Activated CD4-positive, alpha-beta T cell treated with anti-CD3 and anti-CD28 coated beads for 36 hours (primary cell): ENCODE results near the gene MIX23. TPM values are rescaled to one million over a fixed set of nuclear protein-coding genes. Genes with fewer than 3 reads are reported as not detected.
A peak's percentile ranks its signal among the peaks of the same experiment; 100 is the strongest.

Experiments used
- ATAC-seq: fragments of 200-7000 bp; cut with Tn5 transposase; one replicate; pipeline ENCODE4 v1.10.0; 2021; ENCODE audit warnings: mild to moderate bottlenecking, moderate library complexity
- CTCF ChIA-PET: fragments of 350-600 bp; sonication (Branson Sonifier 250); formaldehyde crosslinking; loops from one replicate; lab custom pipeline; 2021; ENCODE audit warnings: antibody characterized with exemption; lab: Charles Lee
- POLR2A ChIA-PET: fragments of 350-600 bp; sonication (Branson Sonifier 250); formaldehyde crosslinking; loops from one replicate; lab custom pipeline; 2021; ENCODE audit warnings: antibody characterized with exemption, inconsistent platforms; lab: Charles Lee
- DNase-seq: peaks from one replicate; pipeline ENCODE4 v3.0.0-alpha.2; 2020
- H3K27ac Mint-ChIP-seq: one replicate; pipeline ENCODE4 v1.8.0; 2021; ENCODE audit warnings: mixed read lengths
- H3K27me3 Mint-ChIP-seq: one replicate; pipeline ENCODE4 v1.8.0; 2021; ENCODE audit warnings: mixed read lengths
- H3K36me3 Mint-ChIP-seq: one replicate; pipeline ENCODE4 v1.8.0; 2021; ENCODE audit warnings: low read depth, mixed read lengths
- H3K4me1 Mint-ChIP-seq: one replicate; pipeline ENCODE4 v1.8.0; 2021; ENCODE audit warnings: mixed read lengths
- H3K4me3 Mint-ChIP-seq: one replicate; pipeline ENCODE4 v1.8.0; 2021; ENCODE audit warnings: mild to moderate bottlenecking, moderate library complexity, mixed read lengths
- H3K9me3 Mint-ChIP-seq: one replicate; pipeline ENCODE4 v1.8.0; 2021; ENCODE audit warnings: low read depth, mixed read lengths
- intact Hi-C, 2 experiments: fragments of 100-400 bp; cut with DNase I in 1 of 2; cut with micrococcal nuclease in 1 of 2; formaldehyde crosslinking; loops; one replicate each; pipeline versions ENCODE4 v1.14.2 to v1.15.1; 2022 to 2024; cut with DNase I, micrococcal nuclease
- total RNA-seq, 2 experiments: library from RNA; stranded (reverse); gene quantifications; one replicate each; pipeline ENCODE4 v1.2.3, GENCODE V29; 2021

Gene MIX23
- total RNA-seq, 2 experiments from 2014 or later, result 148 to 250 TPM

DNA sequence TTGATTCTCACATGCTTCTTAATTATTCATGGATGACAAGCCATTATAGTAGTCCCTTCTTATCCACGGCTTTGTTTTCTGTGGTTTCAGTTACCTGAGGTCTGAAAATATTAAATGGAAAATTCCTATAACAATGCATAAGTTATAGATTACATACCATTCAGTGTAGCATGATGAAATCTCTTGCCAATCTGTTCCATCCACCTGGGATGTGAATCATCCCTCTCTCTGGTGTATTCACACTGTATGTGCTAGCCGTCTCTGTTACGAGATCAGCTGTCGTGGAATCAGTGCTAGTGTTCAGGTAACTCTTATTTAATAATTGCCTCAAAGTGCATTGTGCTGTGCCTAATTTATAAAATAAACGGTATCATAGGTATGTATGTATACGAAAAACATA, 27.6 kb upstream of the MIX23 start:
- POLR2A ChIA-PET, result no interaction called here
- H3K27ac Mint-ChIP-seq, result peak overlapping the region; percentile 64
- H3K4me1 Mint-ChIP-seq, result peaks cover 49% of the 10 kb centered on the region
- no peak overlapping the region for H3K4me3 Mint-ChIP-seq
- CTCF ChIA-PET, result interaction anchor here (0.7 to 3.6 kb wide), 3 partner anchors 9 to 27 kb away, joined by 4 to 13 read pairs (median 7); partner anchors contain the start of genes FAM162A and MIX23
- intact Hi-C loops, result loop anchor here in 1 of 2 experiments (10.0 kb wide), 1 partner anchor 384 kb away; the partner anchor contains the start of genes HSPBAP1 and SLC49A4
- H3K9me3 Mint-ChIP-seq, result no peaks in the 10 kb centered on the region
- no peaks in the 10 kb centered on the region for H3K27me3 Mint-ChIP-seq
- H3K36me3 Mint-ChIP-seq, result peaks cover 60% of the 10 kb centered on the region
- ATAC-seq, result peak; percentile 45
- DNase-seq, result no peak

DNA sequence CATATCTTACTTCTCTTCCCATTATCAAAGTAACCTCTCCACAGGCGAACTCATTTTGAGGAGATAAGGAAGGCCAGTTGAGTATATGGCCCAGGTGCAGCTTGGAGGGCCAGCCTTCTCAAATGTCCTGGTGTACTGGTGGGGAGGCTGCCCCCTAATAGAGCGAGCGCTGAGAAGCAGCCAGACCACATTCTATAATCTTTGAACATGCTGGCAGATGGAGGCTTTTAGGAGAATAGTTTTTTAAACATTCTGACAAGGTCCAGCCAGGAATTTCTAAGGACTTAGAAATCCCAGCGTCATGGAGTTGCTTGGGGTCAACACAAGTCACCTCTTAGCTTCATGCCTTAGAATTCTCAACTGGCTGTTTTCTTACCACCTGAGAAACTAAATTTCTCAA, 27.1 kb upstream of the MIX23 start:
- ATAC-seq, result no peak
- Mint-ChIP-seq H3K4me3 (no peak overlapping the region), H3K27me3 (no peaks in the 10 kb centered on the region), H3K27ac (peak overlapping the region; percentile 67), H3K9me3 (no peaks in the 10 kb centered on the region), H3K36me3 (peaks cover 59% of the 10 kb centered on the region), H3K4me1 (peaks cover 48% of the 10 kb centered on the region)
- DNase-seq, result no peak
- intact Hi-C loops, result loop anchor here in 1 of 2 experiments (10.0 kb wide), 1 partner anchor 385 kb away; the partner anchor contains the start of genes HSPBAP1 and SLC49A4
- CTCF ChIA-PET, result interaction anchor here (0.6 to 3.6 kb wide), 4 partner anchors 11 to 1532 kb away, joined by 3 to 13 read pairs (median 6); partner anchors contain the start of genes FAM162A and MIX23
- POLR2A ChIA-PET, result no interaction called here

DNA sequence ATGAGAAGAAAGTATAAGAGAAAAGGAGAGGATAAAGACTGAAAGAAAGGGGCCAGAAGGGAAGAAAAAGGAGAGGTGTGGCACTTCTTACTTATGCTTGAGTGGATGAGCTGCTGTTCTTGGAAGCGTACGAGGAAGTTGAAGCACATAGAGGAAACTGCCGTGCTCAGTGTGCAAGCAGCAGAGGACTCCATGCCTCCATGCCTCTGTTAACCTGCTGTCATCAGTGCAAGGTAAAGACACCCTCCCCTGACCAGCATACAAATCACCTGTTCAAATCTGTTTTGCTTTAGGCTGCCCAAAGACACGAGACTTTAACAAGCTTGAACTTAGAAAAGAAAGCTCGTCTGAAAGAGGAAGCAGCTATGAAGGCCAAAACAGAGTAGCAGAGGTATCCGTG, 26.4 kb upstream of the MIX23 start:
- H3K9me3 Mint-ChIP-seq, result no peaks in the 10 kb centered on the region
- POLR2A ChIA-PET, result no interaction called here
- ATAC-seq, result no peak
- H3K36me3 Mint-ChIP-seq, result peaks cover 52% of the 10 kb centered on the region
- CTCF ChIA-PET, result interaction anchor here (0.6 to 3.6 kb wide), 4 partner anchors 11 to 144 kb away, joined by 3 to 13 read pairs (median 4); no protein-coding TSS in a partner anchor
- H3K4me1 Mint-ChIP-seq, result peaks cover 41% of the 10 kb centered on the region
- no peak for DNase-seq
- intact Hi-C loops, result no loop called here
- H3K27ac Mint-ChIP-seq, result peak overlapping the region; percentile 3
- H3K27me3 Mint-ChIP-seq, result no peaks in the 10 kb centered on the region
- H3K4me3 Mint-ChIP-seq, result no peak overlapping the region

DNA sequence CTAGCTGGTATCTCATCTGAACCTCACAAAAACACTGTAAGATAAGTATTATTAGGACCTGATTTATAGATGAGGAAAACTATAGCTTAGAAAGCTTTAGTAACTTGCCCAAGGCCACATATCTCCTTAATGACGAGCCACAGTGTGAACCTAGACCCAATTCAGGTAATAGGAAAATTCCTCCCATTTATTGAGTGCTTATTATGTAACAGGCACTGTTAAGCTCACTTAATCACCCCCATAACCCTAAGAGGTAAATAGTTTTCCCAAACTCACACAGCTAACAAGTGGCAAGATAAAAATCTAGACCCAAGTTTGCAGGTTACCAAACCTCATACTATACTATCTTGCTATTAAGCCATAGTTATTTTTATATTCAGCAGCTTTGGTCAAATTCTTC, 24.9 kb upstream of the MIX23 start:
- DNase-seq (no peak), ATAC-seq (no peak)
- Mint-ChIP-seq H3K4me1 (peaks cover 34% of the 10 kb centered on the region), H3K36me3 (peaks cover 53% of the 10 kb centered on the region), H3K4me3 (no peak overlapping the region), H3K9me3 (no peaks in the 10 kb centered on the region), H3K27ac (no peak overlapping the region), H3K27me3 (no peaks in the 10 kb centered on the region)
- CTCF ChIA-PET, result interaction anchor here (0.9 to 3.6 kb wide), 7 partner anchors 8 to 29 kb away, joined by 3 to 13 read pairs (median 7); partner anchors contain the start of genes FAM162A and WDR5B
- intact Hi-C loops, result no loop called here
- POLR2A ChIA-PET, result interaction anchor here (0.9 kb wide), 1 partner anchor 8 kb away, joined by 3 read pairs; the partner anchor contains the start of gene WDR5B

DNA sequence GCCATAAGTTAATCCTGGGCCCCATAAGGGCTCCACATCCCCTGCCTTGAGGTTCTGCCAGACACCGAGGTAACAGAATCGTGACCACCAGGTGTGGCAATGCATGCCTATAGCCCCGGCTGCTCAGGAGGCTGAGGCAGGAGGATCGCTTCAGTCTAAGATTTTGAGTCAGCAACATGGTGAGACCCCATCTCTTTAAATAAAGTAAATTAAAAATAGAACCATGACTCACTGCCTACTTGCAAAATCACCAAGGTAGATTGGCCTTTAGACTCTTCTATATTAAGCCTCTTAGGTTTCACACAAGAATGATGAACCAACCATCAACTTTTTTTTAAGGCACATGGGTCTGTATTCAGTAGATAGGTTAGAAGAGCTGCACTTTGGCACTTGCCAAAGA, 23.2 kb upstream of the MIX23 start:
- no peaks in the 10 kb centered on the region for H3K9me3 Mint-ChIP-seq
- peaks cover 49% of the 10 kb centered on the region for H3K36me3 Mint-ChIP-seq
- H3K27ac Mint-ChIP-seq, result peak overlapping the region; percentile 34
- H3K27me3 Mint-ChIP-seq, result no peaks in the 10 kb centered on the region
- CTCF ChIA-PET, result interaction anchor here (1.8 to 2.3 kb wide), 2 partner anchors 10 to 14 kb away, joined by 7 to 8 read pairs; partner anchors contain the start of gene WDR5B
- POLR2A ChIA-PET, result no interaction called here
- peak; percentile 42 for DNase-seq
- H3K4me1 Mint-ChIP-seq, result peaks cover 22% of the 10 kb centered on the region
- intact Hi-C loops, result no loop called here
- H3K4me3 Mint-ChIP-seq, result no peak overlapping the region
- ATAC-seq, result peak; percentile 61

DNA sequence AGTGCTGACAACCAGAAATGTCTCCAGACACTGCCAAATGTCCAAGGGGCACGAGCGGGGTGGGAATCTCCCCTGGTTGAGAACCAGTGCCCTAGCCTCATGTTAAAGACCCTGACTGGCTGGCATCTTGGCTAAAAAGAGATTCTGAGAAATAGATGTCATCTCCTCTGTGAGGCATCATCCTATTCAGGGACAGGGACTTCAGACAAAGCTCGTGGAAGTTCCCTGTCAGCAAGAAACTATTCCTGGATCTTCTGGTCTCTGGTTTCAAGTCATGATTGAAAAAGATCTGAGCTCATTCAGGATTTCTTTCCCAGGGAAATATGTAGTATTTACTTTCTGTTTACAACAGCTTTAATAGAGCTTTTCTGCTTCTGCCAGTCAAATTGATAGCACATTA, 22.0 kb upstream of the MIX23 start:
- CTCF ChIA-PET, result interaction anchor here (0.9 to 1.2 kb wide), 3 partner anchors 11 to 13 kb away, joined by 3 to 4 read pairs (median 4); partner anchors contain the start of gene WDR5B
- Mint-ChIP-seq H3K27ac (no peak overlapping the region), H3K4me1 (peaks cover 16% of the 10 kb centered on the region)

DNA sequence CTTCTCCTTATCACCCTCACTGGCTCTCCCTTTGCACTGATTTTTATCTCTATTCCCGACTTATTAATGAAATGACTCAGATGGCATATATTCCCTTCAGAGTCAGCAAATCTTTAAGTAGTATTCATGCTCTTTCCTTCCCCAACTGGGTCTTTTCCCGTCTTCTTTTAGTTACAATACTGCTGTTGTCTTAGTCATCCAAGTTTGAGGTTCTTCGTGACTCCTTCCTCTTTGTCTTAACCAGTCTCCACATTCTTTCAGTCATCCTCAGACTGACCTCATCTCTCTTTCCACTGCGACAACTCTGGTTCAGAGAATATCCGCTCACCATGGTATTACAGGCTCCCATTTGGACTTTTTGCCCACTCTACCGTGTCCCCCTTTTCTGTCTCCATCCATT, 20.5 kb upstream of the MIX23 start:
- Mint-ChIP-seq H3K4me1 (peaks cover 14% of the 10 kb centered on the region), H3K36me3 (peaks cover 35% of the 10 kb centered on the region), H3K27me3 (no peaks in the 10 kb centered on the region), H3K9me3 (no peaks in the 10 kb centered on the region), H3K4me3 (no peak overlapping the region), H3K27ac (no peak overlapping the region)
- intact Hi-C loops, result no loop called here
- POLR2A ChIA-PET, result no interaction called here
- CTCF ChIA-PET, result interaction anchor here (0.9 to 1.2 kb wide), 2 partner anchors 9 to 17 kb away, joined by 3 read pairs; no protein-coding TSS in a partner anchor
- DNase-seq (no peak), ATAC-seq (no peak)

More for the DNA sequence above, 22.0 kb upstream of the MIX23 start:
- intact Hi-C loops, result no loop called here
- H3K27me3 Mint-ChIP-seq, result no peaks in the 10 kb centered on the region
- H3K36me3 Mint-ChIP-seq, result peaks cover 42% of the 10 kb centered on the region
- no peak overlapping the region for H3K4me3 Mint-ChIP-seq
- DNase-seq (no peak), ATAC-seq (no peak)
- H3K9me3 Mint-ChIP-seq, result no peaks in the 10 kb centered on the region
- POLR2A ChIA-PET, result no interaction called here

DNA sequence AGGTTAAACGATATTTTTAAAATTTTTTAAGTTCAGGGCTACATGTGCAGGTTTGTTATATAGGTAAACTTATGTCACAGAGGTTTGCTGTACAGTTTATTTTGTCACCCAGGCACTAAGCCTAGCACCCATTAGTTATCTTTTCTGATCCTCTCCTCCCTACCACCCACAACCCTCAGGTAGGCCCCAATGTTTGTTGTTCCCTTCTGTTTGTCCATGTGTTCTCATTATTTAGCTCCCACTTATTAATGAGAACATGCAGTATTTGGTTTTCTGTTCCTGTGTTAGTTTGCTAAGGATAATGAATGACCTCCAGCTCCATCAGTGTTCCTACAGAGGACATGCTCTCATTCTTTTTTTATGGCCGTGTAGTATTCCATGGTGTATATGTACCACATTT, 15.9 kb upstream of the MIX23 start:
- Mint-ChIP-seq H3K4me1 (peaks cover 33% of the 10 kb centered on the region), H3K9me3 (no peaks in the 10 kb centered on the region), H3K4me3 (no peak overlapping the region), H3K36me3 (peaks cover 29% of the 10 kb centered on the region), H3K27ac (no peak overlapping the region), H3K27me3 (no peaks in the 10 kb centered on the region)
- ATAC-seq (no peak), DNase-seq (no peak)
- intact Hi-C loops, result no loop called here
- ChIA-PET POLR2A (no interaction called here), CTCF (no interaction called here)

DNA sequence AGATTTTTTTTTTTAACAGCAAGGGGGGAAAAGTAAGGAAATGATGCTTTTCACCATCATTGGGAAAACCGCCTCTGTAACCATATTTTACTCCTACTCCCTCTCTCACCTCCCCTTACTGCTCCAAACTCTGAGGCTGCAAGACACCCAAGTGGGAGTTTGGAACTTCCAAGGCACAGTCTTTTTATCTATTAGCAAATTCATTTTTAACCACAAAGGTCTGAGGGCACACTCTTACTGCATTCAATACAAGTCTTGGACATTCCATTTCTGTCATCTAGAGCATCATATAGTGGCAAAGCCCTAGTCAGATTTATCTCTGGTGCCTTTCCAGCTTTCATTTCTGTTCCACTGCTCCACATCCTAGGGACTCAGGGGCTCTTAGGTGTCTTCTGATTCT, 14.2 kb upstream of the MIX23 start:
- H3K4me1 Mint-ChIP-seq, result peaks cover 30% of the 10 kb centered on the region
- no peak overlapping the region for H3K27ac Mint-ChIP-seq
- DNase-seq, result no peak
- ChIA-PET CTCF (interaction anchor here (0.6 to 0.9 kb wide), 3 partner anchors 11 to 179 kb away, joined by 3 to 4 read pairs (median 3); no protein-coding TSS in a partner anchor), POLR2A (no interaction called here)
- H3K27me3 Mint-ChIP-seq, result no peaks in the 10 kb centered on the region
- no peak overlapping the region for H3K4me3 Mint-ChIP-seq
- peaks cover 15% of the 10 kb centered on the region for H3K36me3 Mint-ChIP-seq
- intact Hi-C loops, result no loop called here
- H3K9me3 Mint-ChIP-seq, result no peaks in the 10 kb centered on the region
- ATAC-seq, result no peak

DNA sequence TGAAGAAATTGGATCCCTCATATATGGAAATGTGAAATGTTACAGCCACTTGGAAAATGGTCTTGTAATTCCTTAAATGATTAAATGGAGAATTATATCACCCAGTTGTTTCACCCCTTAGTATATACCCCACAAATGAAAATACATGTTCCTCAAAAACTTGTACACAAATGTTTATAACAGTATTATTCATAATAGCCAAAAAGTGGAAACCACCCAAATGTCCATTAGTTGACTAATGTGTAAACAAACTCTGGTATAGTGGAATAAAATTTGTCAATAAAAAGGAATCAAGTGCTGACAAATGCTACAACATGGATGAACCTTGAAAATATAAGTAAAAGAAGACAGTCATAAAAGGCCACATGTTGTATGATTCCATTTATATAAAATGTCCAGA, 13.5 kb upstream of the MIX23 start:
- no peak for ATAC-seq
- no peak for DNase-seq
- H3K27ac Mint-ChIP-seq, result no peak overlapping the region
- H3K27me3 Mint-ChIP-seq, result no peaks in the 10 kb centered on the region
- ChIA-PET POLR2A (no interaction called here), CTCF (no interaction called here)
- H3K4me3 Mint-ChIP-seq, result no peak overlapping the region
- H3K9me3 Mint-ChIP-seq, result no peaks in the 10 kb centered on the region
- intact Hi-C loops, result no loop called here
- peaks cover 15% of the 10 kb centered on the region for H3K36me3 Mint-ChIP-seq
- peaks cover 30% of the 10 kb centered on the region for H3K4me1 Mint-ChIP-seq

DNA sequence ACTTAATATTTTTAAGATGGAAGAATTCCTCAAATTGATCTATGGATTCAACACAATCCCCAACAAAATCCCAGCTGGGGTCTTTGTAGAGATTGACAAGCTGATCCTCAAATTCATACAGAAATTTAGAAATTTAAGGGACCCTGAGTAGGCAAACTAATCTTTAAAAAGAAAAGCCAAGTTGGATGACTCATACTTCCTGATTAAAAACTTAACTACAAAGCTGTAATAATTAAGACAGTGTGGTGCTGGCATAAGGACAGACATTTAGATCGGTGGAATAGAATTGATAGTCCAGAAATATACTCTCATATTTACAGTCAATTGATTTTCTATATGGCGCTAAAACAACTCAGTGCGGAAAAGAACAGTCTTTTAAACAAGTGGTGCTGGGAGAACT, 12.6 kb upstream of the MIX23 start:
- POLR2A ChIA-PET, result no interaction called here
- DNase-seq (no peak), ATAC-seq (peak; percentile 36)
- Mint-ChIP-seq H3K27ac (no peak overlapping the region), H3K27me3 (no peaks in the 10 kb centered on the region), H3K4me3 (no peak overlapping the region), H3K36me3 (peaks cover 15% of the 10 kb centered on the region), H3K4me1 (peaks cover 30% of the 10 kb centered on the region), H3K9me3 (no peaks in the 10 kb centered on the region)
- CTCF ChIA-PET, result interaction anchor here (0.7 to 0.9 kb wide), 2 partner anchors 109 to 284 kb away, joined by 3 to 4 read pairs; no protein-coding TSS in a partner anchor
- intact Hi-C loops, result no loop called here

DNA sequence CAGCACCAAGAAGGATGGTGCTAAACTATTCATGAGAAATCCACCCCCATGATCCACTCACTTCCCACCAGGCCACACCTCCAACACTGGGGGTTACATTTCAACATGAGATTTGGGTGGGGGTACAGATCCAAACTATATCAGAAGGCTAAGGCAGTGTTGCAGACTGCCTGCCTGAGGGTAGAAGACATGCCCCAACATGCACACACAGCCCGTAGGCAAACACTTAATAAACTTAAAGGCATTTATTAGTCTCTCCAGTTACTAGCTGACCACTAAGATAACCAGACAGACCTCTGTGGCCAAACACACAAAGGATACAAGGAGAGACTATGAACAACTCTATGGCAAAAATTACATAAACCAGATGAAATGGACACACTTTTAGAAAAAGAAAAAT, 11.1 kb upstream of the MIX23 start:
- ATAC-seq, result no peak
- Mint-ChIP-seq H3K27ac (no peak overlapping the region), H3K9me3 (no peaks in the 10 kb centered on the region), H3K36me3 (peaks cover 12% of the 10 kb centered on the region), H3K27me3 (no peaks in the 10 kb centered on the region), H3K4me1 (peaks cover 30% of the 10 kb centered on the region), H3K4me3 (no peak overlapping the region)
- ChIA-PET POLR2A (no interaction called here), CTCF (interaction anchor here (0.6 to 2.9 kb wide), 7 partner anchors 10 to 382 kb away, joined by 3 to 29 read pairs (median 13); partner anchors contain the start of genes FAM162A, MIX23, PARP14 and WDR5B)
- intact Hi-C loops, result loop anchor here in 1 of 2 experiments (5.0 kb wide), 1 partner anchor 138 kb away; no protein-coding TSS in a partner anchor
- DNase-seq, result no peak
